SK-N-SH treated with all-trans-retinoic acid at 6 μM for 48 hours (cell line): Measurements from ENCODE around the gene NAV3.
A peak's percentile ranks its signal among the peaks of the same experiment; 100 is the strongest.

Experiments
- ATAC-seq: fragments of 200-7000 bp; cut with Tn5 transposase; 3 replicates; pipeline ENCODE4 v1.9.1; 2020; ENCODE audit warnings: mild to moderate bottlenecking, moderate library complexity
- BACH2 ChIP-seq: fragments of 250-450 bp; sonication (Bioruptor Pico); IDR thresholded peaks from 2 replicates; pipeline ENCODE4 v1.9.0; 2021; ENCODE audit warnings: mild to moderate bottlenecking, borderline replicate concordance
- CSDC2 ChIP-seq: fragments of 250-450 bp; sonication (Bioruptor Pico); IDR thresholded peaks from 2 replicates; pipeline ENCODE4 v1.5.0; 2020; ENCODE audit warnings: mild to moderate bottlenecking, moderate library complexity
- ESRRG ChIP-seq: fragments of 250-450 bp; sonication (Bioruptor Pico); IDR thresholded peaks from 2 replicates; pipeline ENCODE4 v1.6.1; 2021; ENCODE audit warnings: mild to moderate bottlenecking
- GLIS3 ChIP-seq: fragments of 250-450 bp; sonication (Bioruptor Pico); IDR thresholded peaks from 2 replicates; pipeline ENCODE4 v1.5.0; 2020; ENCODE audit warnings: mild to moderate bottlenecking, moderate library complexity
- ISL1 ChIP-seq: fragments of 250-450 bp; sonication (Bioruptor Pico); IDR thresholded peaks from 2 replicates; pipeline ENCODE4 v2.1.2; 2022; ENCODE audit warnings: mild to moderate bottlenecking, moderate library complexity
- OSR1 ChIP-seq: fragments of 250-450 bp; sonication (Bioruptor Pico); IDR thresholded peaks from 2 replicates; pipeline ENCODE4 v1.8.0; 2022; ENCODE audit warnings: moderate library complexity, mild to moderate bottlenecking, inconsistent platforms
- PPARA ChIP-seq: fragments of 250-450 bp; sonication (Bioruptor Pico); IDR thresholded peaks from 2 replicates; pipeline ENCODE4 v1.5.0; 2020; ENCODE audit warnings: mild to moderate bottlenecking, borderline replicate concordance
- RARB ChIP-seq: fragments of 250-450 bp; sonication (Bioruptor Pico); IDR thresholded peaks from 2 replicates; pipeline ENCODE4 v1.8.0; 2021; ENCODE audit warnings: mild to moderate bottlenecking, moderate library complexity
- SNAI2 ChIP-seq: fragments of 250-450 bp; sonication (Bioruptor Pico); IDR thresholded peaks from 2 replicates; pipeline ENCODE4 v1.5.0; 2020; ENCODE audit warnings: mild to moderate bottlenecking, moderate library complexity
- TCF4 ChIP-seq: fragments of 250-450 bp; sonication (Bioruptor Pico); IDR thresholded peaks from 2 replicates; pipeline ENCODE4 v1.8.0; 2021; ENCODE audit warnings: mild to moderate bottlenecking, moderate library complexity, borderline replicate concordance
- ZC3H10 ChIP-seq: fragments of 250-450 bp; sonication (Bioruptor Pico); IDR thresholded peaks from 2 replicates; pipeline ENCODE4 v1.5.1; 2021; ENCODE audit warnings: mild to moderate bottlenecking, moderate library complexity
- ZFP3 ChIP-seq: fragments of 250-450 bp; sonication (Bioruptor Pico); IDR thresholded peaks from 2 replicates; pipeline ENCODE4 v1.5.0; 2020; ENCODE audit warnings: mild to moderate bottlenecking, moderate library complexity
- ZFP30 ChIP-seq: fragments of 450-650 bp; formaldehyde crosslinking; IDR thresholded peaks from 2 replicates; pipeline ENCODE4 v1.5.0; 2022; ENCODE audit warnings: mild to moderate bottlenecking, moderate library complexity
- ZNF565 ChIP-seq: fragments of 450-650 bp; formaldehyde crosslinking; conservative IDR thresholded peaks from 2 replicates; pipeline ENCODE4 v1.5.0; 2020; ENCODE audit warnings: low read depth, mild to moderate bottlenecking, moderate library complexity
- ZNF70 ChIP-seq: fragments of 450-650 bp; formaldehyde crosslinking; IDR thresholded peaks from 2 replicates; pipeline ENCODE4 v1.5.0; 2020; ENCODE audit warnings: mild to moderate bottlenecking, moderate library complexity
- ZNF8 ChIP-seq: fragments of 450-650 bp; formaldehyde crosslinking; IDR thresholded peaks from 2 replicates; pipeline ENCODE4 v1.5.0; 2020; ENCODE audit warnings: mild to moderate bottlenecking, moderate library complexity
- TF ChIP-seq, protein P1 (sequence below): fragments of 250-450 bp; sonication (Bioruptor Pico); IDR thresholded peaks from 2 replicates; pipeline ENCODE4 v1.5.1; 2020; ENCODE audit warnings: low read depth, mild to moderate bottlenecking, moderate library complexity
- TF ChIP-seq, protein P2 (sequence below): fragments of 250-450 bp; sonication (Bioruptor Pico); IDR thresholded peaks from 2 replicates; pipeline ENCODE4 v1.8.0; 2021; ENCODE audit warnings: low read depth, mild to moderate bottlenecking, moderate library complexity, borderline replicate concordance
- TF ChIP-seq, protein P3 (sequence below): fragments of 250-450 bp; sonication (Bioruptor Pico); IDR thresholded peaks from 2 replicates; pipeline ENCODE4 v1.8.0; 2020; ENCODE audit warnings: mild to moderate bottlenecking, moderate library complexity, borderline replicate concordance
- TF ChIP-seq, protein P4 (sequence below): fragments of 250-450 bp; sonication (Bioruptor Pico); IDR thresholded peaks from 2 replicates; pipeline ENCODE4 v1.5.0; 2020; ENCODE audit warnings: mild to moderate bottlenecking, moderate library complexity

NAV3 gene, protein sequence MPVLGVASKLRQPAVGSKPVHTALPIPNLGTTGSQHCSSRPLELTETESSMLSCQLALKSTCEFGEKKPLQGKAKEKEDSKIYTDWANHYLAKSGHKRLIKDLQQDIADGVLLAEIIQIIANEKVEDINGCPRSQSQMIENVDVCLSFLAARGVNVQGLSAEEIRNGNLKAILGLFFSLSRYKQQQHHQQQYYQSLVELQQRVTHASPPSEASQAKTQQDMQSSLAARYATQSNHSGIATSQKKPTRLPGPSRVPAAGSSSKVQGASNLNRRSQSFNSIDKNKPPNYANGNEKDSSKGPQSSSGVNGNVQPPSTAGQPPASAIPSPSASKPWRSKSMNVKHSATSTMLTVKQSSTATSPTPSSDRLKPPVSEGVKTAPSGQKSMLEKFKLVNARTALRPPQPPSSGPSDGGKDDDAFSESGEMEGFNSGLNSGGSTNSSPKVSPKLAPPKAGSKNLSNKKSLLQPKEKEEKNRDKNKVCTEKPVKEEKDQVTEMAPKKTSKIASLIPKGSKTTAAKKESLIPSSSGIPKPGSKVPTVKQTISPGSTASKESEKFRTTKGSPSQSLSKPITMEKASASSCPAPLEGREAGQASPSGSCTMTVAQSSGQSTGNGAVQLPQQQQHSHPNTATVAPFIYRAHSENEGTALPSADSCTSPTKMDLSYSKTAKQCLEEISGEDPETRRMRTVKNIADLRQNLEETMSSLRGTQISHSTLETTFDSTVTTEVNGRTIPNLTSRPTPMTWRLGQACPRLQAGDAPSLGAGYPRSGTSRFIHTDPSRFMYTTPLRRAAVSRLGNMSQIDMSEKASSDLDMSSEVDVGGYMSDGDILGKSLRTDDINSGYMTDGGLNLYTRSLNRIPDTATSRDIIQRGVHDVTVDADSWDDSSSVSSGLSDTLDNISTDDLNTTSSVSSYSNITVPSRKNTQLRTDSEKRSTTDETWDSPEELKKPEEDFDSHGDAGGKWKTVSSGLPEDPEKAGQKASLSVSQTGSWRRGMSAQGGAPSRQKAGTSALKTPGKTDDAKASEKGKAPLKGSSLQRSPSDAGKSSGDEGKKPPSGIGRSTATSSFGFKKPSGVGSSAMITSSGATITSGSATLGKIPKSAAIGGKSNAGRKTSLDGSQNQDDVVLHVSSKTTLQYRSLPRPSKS (N-terminal part only)

DNA sequence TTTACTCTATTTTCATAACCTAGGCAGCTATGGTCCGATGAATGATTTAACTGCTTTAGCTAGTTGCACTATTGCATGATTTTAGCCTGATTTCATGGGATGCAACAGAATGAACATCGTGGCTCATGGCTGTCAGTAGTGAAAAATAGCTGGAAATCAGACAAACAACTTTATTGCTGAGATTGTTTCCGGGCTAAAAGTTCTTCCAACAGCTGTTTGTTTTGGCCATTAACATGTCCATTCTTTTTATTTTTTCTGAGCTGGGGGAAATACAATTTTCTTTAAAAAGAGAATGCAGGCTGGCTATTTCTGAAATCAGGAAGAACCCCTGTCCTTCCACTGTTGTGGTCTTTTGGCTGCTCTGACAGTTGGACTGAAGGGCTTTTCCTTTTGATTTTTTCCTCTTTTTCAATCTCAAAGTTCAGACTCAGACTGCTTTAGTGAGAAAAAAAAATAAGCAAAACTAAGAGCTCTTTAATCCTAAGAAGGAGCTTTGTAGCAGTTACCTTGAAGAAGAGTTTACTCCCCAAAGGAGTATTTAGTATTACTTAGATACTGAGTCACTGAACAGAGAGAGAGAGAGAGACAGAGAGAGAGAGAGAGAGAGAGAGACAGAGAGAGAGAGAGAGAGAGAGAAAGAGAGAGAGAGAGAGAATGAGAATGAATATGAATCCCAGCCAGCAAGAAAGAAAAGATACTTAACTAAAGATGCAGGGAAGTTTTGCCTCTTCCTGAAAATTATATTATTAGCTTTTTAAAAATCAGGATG is at the start of gene NAV3:
NAV3 (plus strand) TSS at position 312 of the 769 bp plus-strand sequence. CDS start 568 bp downstream, outside the sequence.
- TF ChIP-seq ESRRG (CRISPR knock-in tag) = no peak
- TF ChIP-seq RARB (CRISPR knock-in tag) = no peak
- TF ChIP-seq TCF4 = no peak
- no peak for TF ChIP-seq ZC3H10 (CRISPR knock-in tag)
- no peak for TF ChIP-seq ZFP3 (CRISPR knock-in tag)
- no peak for TF ChIP-seq BACH2 (CRISPR knock-in tag)
- TF ChIP-seq ZNF565 (CRISPR knock-in tag) = no peak
- TF ChIP-seq, protein P1, sequence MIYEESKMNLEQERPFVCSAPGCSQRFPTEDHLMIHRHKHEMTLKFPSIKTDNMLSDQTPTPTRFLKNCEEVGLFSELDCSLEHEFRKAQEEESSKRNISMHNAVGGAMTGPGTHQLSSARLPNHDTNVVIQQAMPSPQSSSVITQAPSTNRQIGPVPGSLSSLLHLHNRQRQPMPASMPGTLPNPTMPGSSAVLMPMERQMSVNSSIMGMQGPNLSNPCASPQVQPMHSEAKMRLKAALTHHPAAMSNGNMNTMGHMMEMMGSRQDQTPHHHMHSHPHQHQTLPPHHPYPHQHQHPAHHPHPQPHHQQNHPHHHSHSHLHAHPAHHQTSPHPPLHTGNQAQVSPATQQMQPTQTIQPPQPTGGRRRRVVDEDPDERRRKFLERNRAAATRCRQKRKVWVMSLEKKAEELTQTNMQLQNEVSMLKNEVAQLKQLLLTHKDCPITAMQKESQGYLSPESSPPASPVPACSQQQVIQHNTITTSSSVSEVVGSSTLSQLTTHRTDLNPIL (CRISPR knock-in tag) = no peak
- TF ChIP-seq GLIS3 (CRISPR knock-in tag) = no peak
- TF ChIP-seq ZNF70 = no peak
- TF ChIP-seq SNAI2 = no peak
- no peak for TF ChIP-seq OSR1 (CRISPR knock-in tag)
- TF ChIP-seq ISL1 (CRISPR knock-in tag) = no peak
- TF ChIP-seq, protein P2, sequence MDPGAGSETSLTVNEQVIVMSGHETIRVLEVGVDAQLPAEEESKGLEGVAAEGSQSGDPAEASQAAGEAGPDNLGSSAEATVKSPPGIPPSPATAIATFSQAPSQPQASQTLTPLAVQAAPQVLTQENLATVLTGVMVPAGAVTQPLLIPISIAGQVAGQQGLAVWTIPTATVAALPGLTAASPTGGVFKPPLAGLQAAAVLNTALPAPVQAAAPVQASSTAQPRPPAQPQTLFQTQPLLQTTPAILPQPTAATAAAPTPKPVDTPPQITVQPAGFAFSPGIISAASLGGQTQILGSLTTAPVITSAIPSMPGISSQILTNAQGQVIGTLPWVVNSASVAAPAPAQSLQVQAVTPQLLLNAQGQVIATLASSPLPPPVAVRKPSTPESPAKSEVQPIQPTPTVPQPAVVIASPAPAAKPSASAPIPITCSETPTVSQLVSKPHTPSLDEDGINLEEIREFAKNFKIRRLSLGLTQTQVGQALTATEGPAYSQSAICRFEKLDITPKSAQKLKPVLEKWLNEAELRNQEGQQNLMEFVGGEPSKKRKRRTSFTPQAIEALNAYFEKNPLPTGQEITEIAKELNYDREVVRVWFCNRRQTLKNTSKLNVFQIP (CRISPR knock-in tag) = no peak
- TF ChIP-seq, protein P3, sequence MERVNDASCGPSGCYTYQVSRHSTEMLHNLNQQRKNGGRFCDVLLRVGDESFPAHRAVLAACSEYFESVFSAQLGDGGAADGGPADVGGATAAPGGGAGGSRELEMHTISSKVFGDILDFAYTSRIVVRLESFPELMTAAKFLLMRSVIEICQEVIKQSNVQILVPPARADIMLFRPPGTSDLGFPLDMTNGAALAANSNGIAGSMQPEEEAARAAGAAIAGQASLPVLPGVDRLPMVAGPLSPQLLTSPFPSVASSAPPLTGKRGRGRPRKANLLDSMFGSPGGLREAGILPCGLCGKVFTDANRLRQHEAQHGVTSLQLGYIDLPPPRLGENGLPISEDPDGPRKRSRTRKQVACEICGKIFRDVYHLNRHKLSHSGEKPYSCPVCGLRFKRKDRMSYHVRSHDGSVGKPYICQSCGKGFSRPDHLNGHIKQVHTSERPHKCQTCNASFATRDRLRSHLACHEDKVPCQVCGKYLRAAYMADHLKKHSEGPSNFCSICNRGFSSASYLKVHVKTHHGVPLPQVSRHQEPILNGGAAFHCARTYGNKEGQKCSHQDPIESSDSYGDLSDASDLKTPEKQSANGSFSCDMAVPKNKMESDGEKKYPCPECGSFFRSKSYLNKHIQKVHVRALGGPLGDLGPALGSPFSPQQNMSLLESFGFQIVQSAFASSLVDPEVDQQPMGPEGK = no peak
- ATAC-seq = peak; percentile 36

DNA sequence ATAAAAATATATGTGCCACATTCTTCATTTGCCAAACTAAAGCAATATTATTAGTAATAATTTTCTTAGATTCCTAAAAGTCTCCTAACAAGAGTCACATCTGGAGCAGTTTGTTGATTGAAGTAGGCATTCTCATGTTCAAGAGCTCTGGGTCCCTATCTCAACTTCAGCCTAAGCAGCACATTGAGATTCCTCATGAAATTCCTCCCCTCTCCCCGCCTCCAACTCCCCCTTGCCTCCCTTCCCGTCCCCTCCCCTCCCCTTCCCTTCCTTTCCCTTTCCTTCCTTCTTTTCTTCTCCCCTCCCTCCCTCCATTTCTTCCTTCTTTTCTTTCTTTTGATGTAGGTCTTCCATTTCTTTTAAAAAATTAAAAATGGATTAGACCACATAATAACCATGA is 48.7 kb upstream of the NAV3 start:
- TF ChIP-seq ZFP30 (CRISPR knock-in tag) (no peak), GLIS3 (CRISPR knock-in tag) (no peak)
- TF ChIP-seq, all 23 proteins: peak for 0

DNA sequence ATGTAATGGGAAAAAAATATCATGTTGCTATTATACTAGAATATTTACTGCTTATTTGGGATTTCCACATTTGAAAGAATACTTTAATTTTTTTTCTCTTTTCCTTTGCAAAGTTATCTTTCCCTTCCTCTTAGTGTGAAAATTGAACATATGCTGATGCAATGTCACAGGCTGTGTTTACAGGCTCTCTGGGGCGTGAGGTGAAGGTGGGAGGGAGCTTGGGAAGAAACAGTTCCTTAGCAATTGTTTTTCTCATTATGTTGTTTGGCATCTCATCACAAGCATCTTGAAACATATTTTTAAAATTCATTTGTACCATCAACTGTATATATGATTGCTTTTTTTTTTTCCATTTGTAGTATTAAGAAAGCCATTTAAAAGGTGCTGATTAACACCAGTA is 47.9 kb upstream of the NAV3 start:
- ATAC-seq = no peak
- TF ChIP-seq OSR1 (CRISPR knock-in tag) = no peak
- no peak for TF ChIP-seq BACH2 (CRISPR knock-in tag)
- TF ChIP-seq, protein P2 (CRISPR knock-in tag) = no peak
- TF ChIP-seq, protein P3 = no peak
- TF ChIP-seq PPARA = no peak
- no peak for TF ChIP-seq CSDC2 (CRISPR knock-in tag)
- TF ChIP-seq ZFP30 (CRISPR knock-in tag) = no peak
- TF ChIP-seq ZNF70 = no peak
- no peak for TF ChIP-seq ZNF8
- no peak for TF ChIP-seq RARB (CRISPR knock-in tag)
- TF ChIP-seq, protein P4, sequence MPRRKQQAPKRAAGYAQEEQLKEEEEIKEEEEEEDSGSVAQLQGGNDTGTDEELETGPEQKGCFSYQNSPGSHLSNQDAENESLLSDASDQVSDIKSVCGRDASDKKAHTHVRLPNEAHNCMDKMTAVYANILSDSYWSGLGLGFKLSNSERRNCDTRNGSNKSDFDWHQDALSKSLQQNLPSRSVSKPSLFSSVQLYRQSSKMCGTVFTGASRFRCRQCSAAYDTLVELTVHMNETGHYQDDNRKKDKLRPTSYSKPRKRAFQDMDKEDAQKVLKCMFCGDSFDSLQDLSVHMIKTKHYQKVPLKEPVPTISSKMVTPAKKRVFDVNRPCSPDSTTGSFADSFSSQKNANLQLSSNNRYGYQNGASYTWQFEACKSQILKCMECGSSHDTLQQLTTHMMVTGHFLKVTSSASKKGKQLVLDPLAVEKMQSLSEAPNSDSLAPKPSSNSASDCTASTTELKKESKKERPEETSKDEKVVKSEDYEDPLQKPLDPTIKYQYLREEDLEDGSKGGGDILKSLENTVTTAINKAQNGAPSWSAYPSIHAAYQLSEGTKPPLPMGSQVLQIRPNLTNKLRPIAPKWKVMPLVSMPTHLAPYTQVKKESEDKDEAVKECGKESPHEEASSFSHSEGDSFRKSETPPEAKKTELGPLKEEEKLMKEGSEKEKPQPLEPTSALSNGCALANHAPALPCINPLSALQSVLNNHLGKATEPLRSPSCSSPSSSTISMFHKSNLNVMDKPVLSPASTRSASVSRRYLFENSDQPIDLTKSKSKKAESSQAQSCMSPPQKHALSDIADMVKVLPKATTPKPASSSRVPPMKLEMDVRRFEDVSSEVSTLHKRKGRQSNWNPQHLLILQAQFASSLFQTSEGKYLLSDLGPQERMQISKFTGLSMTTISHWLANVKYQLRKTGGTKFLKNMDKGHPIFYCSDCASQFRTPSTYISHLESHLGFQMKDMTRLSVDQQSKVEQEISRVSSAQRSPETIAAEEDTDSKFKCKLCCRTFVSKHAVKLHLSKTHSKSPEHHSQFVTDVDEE (CRISPR knock-in tag) = no peak
- TF ChIP-seq ZC3H10 (CRISPR knock-in tag) = no peak
- TF ChIP-seq SNAI2 = no peak
- no peak for TF ChIP-seq ZFP3 (CRISPR knock-in tag)

More for the DNA sequence above, 48.7 kb upstream of the NAV3 start:
- no peak for ATAC-seq
